Breast epithelium (tissue), 3 donors: ENCODE results near the gene TUSC2.

Source experiments
- CTCF ChIP-seq, 3 donors: fragments of 450-650 bp; IDR thresholded peaks; one replicate each; pipeline ENCODE4 v1.5.1; 2016 to 2017; ENCODE audit warnings: antibody characterized with exemption in 3 of 3, mild to moderate bottlenecking in 3 of 3, moderate library complexity in 3 of 3
- POLR2A ChIP-seq: fragments of 450-650 bp; IDR thresholded peaks from one replicate; pipeline ENCODE4 v1.6.1; 2016; ENCODE audit warnings: antibody characterized with exemption, mild to moderate bottlenecking, moderate library complexity

- TF ChIP-seq CTCF (IDR thresholded peaks at IDR 0.05) (no peak), POLR2A (no peak)
Observed at GRCh38 chr3:50314816-50315215, 13.2 kb downstream of the TUSC2 start.
